ES-I3 (cell line): Measurements from ENCODE around the gene C19orf47.

ENCODE experiments used
- H3K36me3 ChIP-seq: 2 replicates; pipeline ENCODE4 v1.6.1; 2013; ENCODE audit warnings: mild to moderate bottlenecking, low read length, control low read depth, moderate library complexity; ENCODE audit not compliant: insufficient read depth
- H3K4me1 ChIP-seq: 2 replicates; pipeline ENCODE4 v1.6.1; 2013; ENCODE audit warnings: mild to moderate bottlenecking, control low read depth, low read length; ENCODE audit not compliant: insufficient read depth
- H3K9ac ChIP-seq: 2 replicates; pipeline ENCODE4 v1.6.1; 2013; ENCODE audit warnings: low read depth, mild to moderate bottlenecking, low read length, moderate library complexity
- H3K9me3 ChIP-seq: 2 replicates; pipeline ENCODE4 v1.6.1; 2013; ENCODE audit warnings: mild to moderate bottlenecking, low read length, moderate library complexity; ENCODE audit not compliant: control insufficient read depth, insufficient read depth

Gene C19orf47, protein sequence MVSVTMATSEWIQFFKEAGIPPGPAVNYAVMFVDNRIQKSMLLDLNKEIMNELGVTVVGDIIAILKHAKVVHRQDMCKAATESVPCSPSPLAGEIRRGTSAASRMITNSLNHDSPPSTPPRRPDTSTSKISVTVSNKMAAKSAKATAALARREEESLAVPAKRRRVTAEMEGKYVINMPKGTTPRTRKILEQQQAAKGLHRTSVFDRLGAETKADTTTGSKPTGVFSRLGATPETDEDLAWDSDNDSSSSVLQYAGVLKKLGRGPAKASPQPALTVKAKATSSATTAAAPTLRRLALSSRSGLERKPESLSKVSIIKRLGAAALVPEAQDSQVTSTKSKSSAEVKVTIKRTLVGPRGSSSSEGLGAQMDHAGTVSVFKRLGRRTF

DNA sequence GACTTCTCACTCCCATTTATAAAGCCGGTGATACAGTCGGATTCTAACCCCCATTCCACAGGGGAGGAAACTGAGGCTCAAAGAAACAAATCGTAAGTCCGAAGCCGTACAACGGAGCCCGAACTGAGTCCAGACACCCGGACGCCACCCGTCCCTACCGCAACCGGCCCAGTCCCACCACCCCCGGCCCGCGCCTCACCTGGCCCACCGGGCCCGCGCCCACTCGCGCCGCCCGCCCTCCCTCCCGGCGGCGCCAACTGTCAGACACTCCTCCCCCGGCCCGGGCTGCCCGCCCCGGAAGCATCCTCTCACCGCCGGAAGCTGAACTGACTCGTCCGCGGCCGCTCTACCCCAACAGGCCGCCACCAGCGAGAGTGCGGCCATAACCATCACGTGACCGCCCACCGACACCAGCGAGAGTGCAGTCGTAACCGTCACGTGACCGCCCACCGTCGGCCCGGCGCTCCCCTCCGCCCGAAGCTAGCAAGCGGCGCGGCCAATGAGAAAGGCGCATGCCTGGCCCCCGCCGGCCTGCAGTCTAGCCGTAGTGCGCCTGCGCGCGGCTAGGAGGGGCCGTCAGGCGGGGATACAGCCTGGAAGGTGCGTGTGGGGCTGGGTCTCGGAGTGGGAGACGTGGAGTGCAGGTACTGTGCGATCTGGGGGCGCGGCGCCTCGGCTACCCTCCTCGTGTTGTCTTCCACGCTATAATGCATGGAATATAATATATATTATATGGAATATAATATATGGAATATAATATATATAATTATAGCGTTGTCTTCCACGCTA, at the start of gene C19orf47, which contains the start of gene PLD3:
TSS of gene C19orf47 (minus strand) at position 273 of the 789 bp plus-strand sequence. CDS start 6,540 bp downstream, outside the sequence.
TSS of gene PLD3 (plus strand) at position 571 of the 789 bp plus-strand sequence. CDS start 17,789 bp downstream, outside the sequence.
- Histone ChIP-seq H3K4me1 (no peaks in the 10 kb centered on the region), H3K9ac (peak within 1 kb of the TSS; percentile 82), H3K36me3 (no peaks in the 10 kb centered on the region), H3K9me3 (no peaks in the 10 kb centered on the region)

DNA sequence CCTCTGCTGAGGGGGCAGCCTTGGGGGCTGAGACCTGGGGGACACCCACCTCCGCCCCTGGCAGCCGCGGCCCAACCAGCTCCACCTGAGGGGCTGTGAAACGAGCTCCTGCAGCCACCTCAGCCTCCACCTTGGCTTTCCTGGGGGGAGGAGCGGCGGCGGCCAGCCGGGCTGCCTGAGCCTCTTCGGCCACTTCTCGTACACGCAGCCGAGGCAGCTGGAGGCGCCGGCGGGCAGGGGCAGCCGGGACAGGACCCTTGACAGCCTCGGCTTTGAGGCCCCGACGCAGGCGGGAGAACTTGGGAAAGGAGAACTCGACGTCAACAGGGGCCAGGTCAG, 49.3 kb upstream of the C19orf47 start:
- Histone ChIP-seq H3K36me3 (no peaks in the 10 kb centered on the region), H3K4me1 (peaks cover 4% of the 10 kb centered on the region; the same call in 1 of the 2 replicates), H3K9ac (no peak overlapping the region), H3K9me3 (no peaks in the 10 kb centered on the region)

DNA sequence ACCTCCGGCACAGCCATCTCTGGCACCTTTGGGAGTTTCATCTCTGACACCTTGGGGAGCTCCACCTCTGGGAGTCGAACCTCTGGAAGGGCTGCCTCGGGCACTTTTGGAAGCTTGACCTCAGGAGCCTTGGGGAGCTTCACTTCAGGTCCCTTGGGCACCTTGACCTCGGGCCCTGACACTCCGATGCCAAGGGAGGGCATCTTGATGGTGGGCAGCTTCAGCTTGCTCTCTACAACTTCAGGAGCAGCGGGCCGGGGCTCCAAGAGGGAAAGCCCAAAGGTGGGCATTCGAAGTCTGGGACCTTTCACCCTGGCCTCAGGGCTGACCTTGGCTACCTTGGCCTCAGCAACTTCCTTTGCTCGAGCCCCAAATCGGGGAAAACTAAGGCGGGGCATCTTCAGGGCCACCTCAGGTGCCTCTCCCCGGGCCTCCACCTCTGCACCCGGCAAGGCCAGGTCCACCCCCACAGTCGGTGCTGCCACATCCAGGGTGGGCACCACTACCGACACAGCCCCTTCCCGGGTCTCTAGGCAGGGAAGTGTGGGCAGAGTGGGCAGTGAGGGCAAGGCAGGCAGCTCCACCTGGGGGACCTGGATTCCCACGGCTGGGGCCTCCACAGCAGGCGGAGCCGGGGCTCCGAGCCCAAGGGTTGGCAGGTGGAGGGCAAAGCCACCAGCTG, 48.8 kb upstream of the C19orf47 start:
- Histone ChIP-seq H3K36me3 (no peaks in the 10 kb centered on the region), H3K4me1 (peaks cover 4% of the 10 kb centered on the region; the same call in 1 of the 2 replicates), H3K9me3 (no peaks in the 10 kb centered on the region), H3K9ac (no peak overlapping the region)

DNA sequence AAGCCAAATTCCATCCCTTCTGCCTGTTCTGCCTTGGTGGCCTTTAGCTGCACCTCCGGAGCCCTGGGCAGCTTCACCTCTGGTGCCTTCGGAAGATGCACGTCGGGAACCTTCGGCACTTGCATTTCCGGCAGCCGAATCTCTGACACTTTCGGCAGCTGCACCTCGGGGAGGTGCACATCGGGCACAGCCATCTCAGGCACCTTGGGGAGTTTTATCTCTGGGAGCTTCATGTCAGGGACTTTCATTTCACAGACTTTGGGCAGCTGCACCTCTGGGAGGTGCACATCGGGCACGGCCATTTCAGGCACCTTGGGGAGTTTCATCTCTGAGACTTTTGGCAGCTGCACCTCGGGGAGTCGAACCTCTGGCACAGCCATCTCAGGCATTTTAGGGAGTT, 47.8 kb upstream of the C19orf47 start:
- no peaks in the 10 kb centered on the region for H3K9me3 ChIP-seq
- H3K9ac ChIP-seq, result no peak overlapping the region
- no peaks in the 10 kb centered on the region for H3K36me3 ChIP-seq
- peaks cover 4% of the 10 kb centered on the region; the same call in 1 of the 2 replicates for H3K4me1 ChIP-seq

DNA sequence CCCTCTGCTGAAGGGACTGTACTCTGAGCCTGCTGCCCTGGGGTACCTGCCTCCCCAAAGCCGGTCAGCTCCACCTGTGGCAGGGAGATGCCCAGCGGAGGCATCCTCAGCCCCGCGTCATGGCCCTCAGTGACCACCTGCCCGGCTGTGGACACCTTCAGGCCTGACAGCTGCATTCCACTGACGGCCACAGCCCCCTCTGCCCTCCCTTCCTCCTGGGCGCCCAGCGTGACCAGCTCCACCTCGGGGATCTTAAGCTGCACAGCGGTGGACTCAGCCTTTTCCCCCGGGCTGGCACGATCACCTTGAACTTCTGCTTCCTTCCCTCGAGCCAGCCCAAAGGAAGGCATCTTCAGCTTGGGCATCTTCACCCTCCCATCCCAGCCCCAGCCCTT, 46.6 kb upstream of the C19orf47 start:
- Histone ChIP-seq H3K4me1 (peaks cover 4% of the 10 kb centered on the region; the same call in 1 of the 2 replicates), H3K9ac (no peak overlapping the region), H3K9me3 (no peaks in the 10 kb centered on the region), H3K36me3 (no peaks in the 10 kb centered on the region)

DNA sequence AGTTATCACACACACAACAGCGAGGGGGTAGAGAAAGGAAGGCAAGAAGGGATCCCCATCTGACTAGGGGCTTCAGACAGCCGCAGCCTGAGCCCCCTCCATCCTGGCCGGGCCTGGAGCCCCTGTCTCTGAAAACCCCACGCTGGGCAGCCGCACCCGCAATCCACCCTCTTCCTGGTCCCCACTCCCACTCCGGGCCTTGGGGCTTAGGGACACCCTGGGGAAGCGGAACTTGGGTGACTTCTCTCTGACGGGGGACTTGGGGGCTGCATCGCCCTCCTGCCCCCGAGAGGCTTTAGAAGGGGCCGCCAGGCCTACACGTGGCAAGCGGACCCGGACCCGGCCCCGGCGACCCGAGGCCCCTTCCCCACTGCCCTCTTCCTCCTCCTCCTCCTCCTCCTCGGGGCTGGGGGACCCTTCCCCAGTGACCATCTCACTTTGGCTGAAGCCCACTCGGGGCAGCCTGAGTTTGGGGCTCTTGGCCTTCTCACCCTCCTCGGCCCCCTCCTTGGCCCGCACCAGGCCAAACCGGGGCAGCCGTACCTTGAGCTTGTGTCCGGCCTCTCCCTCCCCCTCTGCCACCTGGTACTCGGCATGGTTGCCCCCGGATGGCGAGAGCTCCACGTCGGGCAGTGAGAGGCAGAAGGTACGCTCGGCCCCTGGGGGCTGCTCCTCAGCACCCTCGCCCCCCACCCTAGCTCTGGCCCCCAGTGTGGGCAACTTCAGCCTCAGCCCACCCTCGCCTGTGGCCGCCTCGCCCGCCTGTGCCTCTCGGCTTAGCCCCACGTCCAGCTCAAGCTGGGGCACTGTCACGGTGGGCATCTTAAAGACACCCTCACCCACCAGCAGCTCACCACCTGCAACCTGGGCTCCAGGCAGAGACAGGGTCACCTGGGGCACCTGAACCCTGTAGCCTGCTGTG, 46.0 kb upstream of the C19orf47 start:
- peaks cover 3% of the 10 kb centered on the region; the same call in 1 of the 2 replicates for H3K4me1 ChIP-seq
- no peak overlapping the region for H3K9ac ChIP-seq
- no peaks in the 10 kb centered on the region for H3K9me3 ChIP-seq
- H3K36me3 ChIP-seq, result no peaks in the 10 kb centered on the region

DNA sequence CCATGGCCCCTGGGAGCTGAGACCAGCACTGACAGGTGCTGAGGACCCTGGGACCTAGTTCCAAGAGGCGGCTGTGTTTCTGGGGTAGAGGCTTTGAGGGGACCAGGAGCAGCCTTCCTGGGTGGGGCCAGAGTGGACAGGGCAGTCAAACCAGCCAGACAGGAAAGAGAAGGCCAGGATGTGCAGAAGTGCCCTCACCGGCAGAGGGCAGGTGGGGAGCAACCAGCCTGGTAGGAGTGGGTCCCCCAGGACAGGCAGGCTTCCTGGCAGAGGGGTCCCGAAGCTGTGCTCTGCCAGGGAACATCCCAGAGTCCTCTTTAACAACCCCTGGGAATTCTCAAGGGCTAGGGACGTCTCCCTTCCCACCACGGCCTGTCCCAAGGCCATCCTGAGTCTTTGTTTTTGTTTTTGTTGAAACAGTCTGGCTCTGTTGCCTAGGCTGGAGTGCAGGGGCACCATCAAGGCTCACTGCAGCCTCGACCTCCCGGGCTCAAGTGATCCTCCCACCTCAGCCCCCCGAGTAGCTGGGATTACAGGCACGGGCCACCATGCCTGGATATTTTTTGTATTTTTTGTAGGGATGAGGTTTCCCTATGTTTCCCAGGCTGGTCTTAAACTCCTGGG, 44.8 kb upstream of the C19orf47 start:
- no peaks in the 10 kb centered on the region for H3K36me3 ChIP-seq
- no peaks in the 10 kb centered on the region for H3K9me3 ChIP-seq
- H3K4me1 ChIP-seq, result no peaks in the 10 kb centered on the region; the same call in 1 of the 2 replicates
- no peak overlapping the region for H3K9ac ChIP-seq

DNA sequence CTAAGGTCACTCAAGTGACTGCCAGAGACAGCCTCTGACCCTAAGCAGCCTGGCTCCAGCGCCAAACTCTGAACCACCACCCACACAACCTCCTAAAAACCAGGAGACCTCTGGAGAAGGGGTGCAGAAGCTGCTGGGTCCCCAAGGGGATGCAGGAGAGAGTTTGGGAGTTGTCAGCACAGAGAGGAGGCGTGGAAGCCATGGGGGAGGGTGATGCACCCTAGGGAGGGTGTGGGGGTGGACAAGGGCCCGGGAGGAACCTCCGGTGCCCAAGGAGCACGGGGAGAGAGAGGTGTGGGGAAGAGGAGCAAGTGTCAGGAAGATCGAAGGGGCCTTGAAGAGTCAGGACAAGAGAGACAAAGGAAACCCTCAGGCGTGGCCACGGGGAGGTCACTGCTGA, 43.9 kb upstream of the C19orf47 start:
- Histone ChIP-seq H3K4me1 (no peaks in the 10 kb centered on the region; the same call in 1 of the 2 replicates), H3K9ac (no peak overlapping the region), H3K9me3 (no peaks in the 10 kb centered on the region), H3K36me3 (no peaks in the 10 kb centered on the region)

DNA sequence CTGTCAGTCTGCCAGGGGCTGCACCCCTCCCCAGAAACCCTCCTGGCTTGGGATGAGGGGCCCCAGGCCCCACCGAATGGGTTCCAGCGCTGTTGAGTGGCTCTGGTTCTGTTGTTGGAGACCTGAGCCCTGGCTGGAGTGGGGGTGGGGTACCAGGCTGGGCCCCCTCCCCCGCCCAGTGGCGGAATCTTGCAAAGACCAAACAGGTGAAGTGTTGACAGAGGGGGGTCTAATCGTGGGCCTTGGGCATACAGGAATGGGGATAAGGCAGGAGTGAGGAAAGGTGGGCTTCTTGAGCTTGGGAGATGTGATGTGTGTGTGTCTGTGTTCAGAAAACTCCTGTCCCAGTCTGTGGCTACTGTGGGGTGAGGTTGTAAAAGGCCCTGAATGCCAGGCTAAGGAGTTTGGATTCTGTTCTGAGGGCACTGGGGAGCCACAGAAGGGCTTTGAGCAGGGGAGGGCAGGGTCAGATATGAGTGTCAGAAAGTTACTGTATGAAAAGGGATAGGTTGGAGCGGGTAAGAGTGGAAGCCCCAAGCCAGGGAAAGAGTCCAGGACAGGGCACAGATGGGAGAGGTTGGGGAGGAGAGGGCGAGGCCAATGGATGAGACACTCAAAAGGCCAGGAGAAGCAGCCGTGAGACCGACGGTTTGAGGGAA, 42.0 kb upstream of the C19orf47 start, which contains the start of gene HIPK4:
TSS of gene HIPK4 (minus strand) at position 98 of the 659 bp plus-strand sequence. CDS start 279 bp downstream, outside the sequence.
- no peaks in the 10 kb centered on the region for H3K9me3 ChIP-seq
- H3K36me3 ChIP-seq, result no peaks in the 10 kb centered on the region
- H3K9ac ChIP-seq, result no peak within 1 kb of the TSS
- no peaks in the 10 kb centered on the region; the same call in 1 of the 2 replicates for H3K4me1 ChIP-seq

DNA sequence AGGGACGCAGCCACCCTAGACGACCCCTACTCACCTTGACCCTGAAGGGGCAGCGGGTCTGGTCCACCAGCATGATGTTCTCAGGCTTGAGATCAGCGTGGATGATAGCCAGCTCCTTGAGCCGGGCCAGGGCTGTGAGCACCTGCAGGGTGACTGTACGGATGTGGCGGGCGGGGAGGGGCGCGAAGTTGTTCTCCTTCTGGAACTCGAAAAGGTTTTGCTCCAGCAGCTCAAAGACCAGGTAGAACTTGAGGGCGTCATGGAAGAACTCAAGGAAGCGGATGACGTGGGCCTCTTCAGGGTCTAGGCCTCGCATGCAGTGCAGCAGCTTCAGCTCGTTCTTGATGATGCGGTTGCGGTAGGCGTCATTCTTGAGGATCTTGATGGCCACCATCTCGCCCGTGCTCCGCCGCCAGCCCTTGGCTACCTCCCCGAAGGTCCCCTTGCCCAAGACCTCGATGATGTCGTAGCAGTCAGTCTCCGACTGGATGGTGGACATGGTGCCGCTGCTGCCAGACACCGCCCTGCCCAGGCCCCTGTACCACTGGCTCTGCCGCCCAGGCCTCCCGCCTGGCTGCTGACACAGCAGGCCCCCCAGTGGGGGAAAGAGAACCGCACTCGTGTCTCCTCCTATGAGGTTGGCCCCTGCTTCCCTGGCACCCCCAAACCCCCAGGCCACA, 41.3 kb upstream of the C19orf47 start:
- H3K4me1 ChIP-seq, result no peaks in the 10 kb centered on the region; the same call in 1 of the 2 replicates
- H3K9me3 ChIP-seq, result no peaks in the 10 kb centered on the region
- H3K9ac ChIP-seq, result no peak overlapping the region
- no peaks in the 10 kb centered on the region for H3K36me3 ChIP-seq

DNA sequence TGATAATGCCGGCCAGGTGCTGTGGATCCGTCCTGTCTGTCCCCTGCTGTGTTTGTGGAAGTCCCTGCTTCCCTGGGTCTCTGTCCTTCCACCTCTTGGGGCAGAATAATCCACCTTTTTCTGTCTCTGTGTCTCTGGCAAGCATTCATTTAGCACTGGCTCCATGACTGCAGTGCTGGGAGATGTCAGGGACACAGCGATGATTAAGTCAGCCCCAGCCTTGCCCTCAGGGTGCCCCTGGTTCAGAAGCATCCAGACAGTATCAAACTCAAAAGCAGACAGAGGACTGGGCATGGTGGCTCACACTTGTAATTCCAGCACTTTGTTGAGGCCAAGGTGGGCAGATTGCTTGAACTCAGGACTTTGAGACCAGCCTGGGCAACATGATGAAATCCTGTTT, 40.3 kb upstream of the C19orf47 start:
- H3K4me1 ChIP-seq, result no peaks in the 10 kb centered on the region; the same call in 1 of the 2 replicates
- no peaks in the 10 kb centered on the region for H3K36me3 ChIP-seq
- no peak overlapping the region for H3K9ac ChIP-seq
- H3K9me3 ChIP-seq, result no peaks in the 10 kb centered on the region

DNA sequence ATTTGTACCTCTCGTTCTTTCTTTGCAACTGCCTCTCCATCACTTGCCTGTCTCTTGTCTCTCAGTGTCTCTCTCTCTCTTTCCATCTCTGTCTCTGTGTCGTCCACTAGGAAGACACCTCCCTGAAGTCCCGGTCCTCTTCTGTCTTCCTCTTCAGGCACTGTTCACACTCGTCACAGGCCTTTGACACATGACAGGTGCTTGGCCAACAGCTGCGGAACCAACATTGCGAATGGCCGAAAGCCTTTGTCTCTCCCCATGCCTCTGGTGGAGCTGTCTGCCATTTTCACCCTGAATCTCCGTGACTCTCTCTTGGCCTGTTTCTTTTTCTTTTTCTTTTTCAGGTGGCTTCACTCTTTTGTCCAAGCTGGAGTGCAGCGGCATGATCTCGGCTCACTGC, 39.0 kb upstream of the C19orf47 start:
- Histone ChIP-seq H3K9ac (no peak overlapping the region), H3K9me3 (no peaks in the 10 kb centered on the region), H3K36me3 (no peaks in the 10 kb centered on the region), H3K4me1 (no peaks in the 10 kb centered on the region; the same call in 1 of the 2 replicates)
